Measurements from ENCODE around the gene SH3RF3. TPM values are rescaled to one million over a fixed set of nuclear protein-coding genes. Genes with fewer than 3 reads are reported as not detected.

Gene SH3RF3
- total and polyA plus RNA-seq, 9 of the 15 experiments (the other 6 are each of a cell fraction or from before 2014, with no cell fraction given) = 0.02 TPM; not detected in 8

DNA sequence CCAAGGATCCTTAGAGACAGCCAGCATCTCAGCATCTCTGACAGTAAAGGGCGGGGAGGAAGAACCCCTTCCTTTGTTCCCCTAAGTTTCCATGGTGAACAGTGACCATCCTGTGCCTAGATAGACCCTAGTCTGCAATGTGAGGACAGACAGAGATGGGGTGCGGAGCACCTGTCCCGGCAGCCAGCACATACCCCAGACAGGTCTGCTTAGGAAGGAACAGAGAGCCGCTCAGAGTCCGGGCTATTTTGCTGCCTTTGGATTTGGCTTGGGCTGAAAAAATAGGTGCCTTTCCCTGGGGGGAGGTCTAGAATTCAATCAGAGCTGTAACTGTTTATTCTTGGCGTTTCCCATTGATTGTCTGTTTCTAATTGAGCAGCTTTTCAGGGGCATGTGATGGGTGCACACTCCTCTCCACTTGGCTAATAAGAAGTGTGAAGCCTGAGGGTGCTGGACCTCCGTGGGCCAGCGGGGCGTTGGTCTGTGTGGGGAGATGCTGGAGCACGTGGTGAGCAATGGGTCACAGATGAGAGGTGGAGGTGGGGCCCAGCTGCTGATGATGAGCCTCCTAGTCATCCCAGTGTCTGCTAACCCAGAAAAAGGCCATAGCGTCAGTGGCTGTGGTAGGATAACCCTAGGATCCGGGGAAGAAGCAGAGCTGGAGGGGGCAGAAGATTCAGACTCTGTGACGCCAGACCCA lies 247.9 kb downstream of the SH3RF3 start:
- POLR2A ChIA-PET = interaction anchor here (0.5 kb wide), 1 partner anchor 28 kb away, joined by 3 read pairs; no protein-coding TSS in a partner anchor
- TF ChIP-seq ZNF507 (tag; conservative IDR thresholded peaks at IDR 0.05) = no peak
- no peak for TF ChIP-seq MCM7 (IDR thresholded peaks at IDR 0.05)
- no peak for TF ChIP-seq HMBOX1 (IDR thresholded peaks at IDR 0.05)
- no peak for TF ChIP-seq RBFOX2 (IDR thresholded peaks at IDR 0.05; ENCODE audit: low read depth, low read length)
- no peak for TF ChIP-seq SMAD4 (CRISPR knock-in tag; conservative IDR thresholded peaks at IDR 0.05)
- TF ChIP-seq NR3C1 (CRISPR knock-in tag; IDR thresholded peaks at IDR 0.05) = no peak
- no peak for TF ChIP-seq KLF1 (tag; IDR thresholded peaks at IDR 0.05)
- TF ChIP-seq ZNF121 (CRISPR knock-in tag; conservative IDR thresholded peaks at IDR 0.05) = no peak
- TF ChIP-seq, protein P1, sequence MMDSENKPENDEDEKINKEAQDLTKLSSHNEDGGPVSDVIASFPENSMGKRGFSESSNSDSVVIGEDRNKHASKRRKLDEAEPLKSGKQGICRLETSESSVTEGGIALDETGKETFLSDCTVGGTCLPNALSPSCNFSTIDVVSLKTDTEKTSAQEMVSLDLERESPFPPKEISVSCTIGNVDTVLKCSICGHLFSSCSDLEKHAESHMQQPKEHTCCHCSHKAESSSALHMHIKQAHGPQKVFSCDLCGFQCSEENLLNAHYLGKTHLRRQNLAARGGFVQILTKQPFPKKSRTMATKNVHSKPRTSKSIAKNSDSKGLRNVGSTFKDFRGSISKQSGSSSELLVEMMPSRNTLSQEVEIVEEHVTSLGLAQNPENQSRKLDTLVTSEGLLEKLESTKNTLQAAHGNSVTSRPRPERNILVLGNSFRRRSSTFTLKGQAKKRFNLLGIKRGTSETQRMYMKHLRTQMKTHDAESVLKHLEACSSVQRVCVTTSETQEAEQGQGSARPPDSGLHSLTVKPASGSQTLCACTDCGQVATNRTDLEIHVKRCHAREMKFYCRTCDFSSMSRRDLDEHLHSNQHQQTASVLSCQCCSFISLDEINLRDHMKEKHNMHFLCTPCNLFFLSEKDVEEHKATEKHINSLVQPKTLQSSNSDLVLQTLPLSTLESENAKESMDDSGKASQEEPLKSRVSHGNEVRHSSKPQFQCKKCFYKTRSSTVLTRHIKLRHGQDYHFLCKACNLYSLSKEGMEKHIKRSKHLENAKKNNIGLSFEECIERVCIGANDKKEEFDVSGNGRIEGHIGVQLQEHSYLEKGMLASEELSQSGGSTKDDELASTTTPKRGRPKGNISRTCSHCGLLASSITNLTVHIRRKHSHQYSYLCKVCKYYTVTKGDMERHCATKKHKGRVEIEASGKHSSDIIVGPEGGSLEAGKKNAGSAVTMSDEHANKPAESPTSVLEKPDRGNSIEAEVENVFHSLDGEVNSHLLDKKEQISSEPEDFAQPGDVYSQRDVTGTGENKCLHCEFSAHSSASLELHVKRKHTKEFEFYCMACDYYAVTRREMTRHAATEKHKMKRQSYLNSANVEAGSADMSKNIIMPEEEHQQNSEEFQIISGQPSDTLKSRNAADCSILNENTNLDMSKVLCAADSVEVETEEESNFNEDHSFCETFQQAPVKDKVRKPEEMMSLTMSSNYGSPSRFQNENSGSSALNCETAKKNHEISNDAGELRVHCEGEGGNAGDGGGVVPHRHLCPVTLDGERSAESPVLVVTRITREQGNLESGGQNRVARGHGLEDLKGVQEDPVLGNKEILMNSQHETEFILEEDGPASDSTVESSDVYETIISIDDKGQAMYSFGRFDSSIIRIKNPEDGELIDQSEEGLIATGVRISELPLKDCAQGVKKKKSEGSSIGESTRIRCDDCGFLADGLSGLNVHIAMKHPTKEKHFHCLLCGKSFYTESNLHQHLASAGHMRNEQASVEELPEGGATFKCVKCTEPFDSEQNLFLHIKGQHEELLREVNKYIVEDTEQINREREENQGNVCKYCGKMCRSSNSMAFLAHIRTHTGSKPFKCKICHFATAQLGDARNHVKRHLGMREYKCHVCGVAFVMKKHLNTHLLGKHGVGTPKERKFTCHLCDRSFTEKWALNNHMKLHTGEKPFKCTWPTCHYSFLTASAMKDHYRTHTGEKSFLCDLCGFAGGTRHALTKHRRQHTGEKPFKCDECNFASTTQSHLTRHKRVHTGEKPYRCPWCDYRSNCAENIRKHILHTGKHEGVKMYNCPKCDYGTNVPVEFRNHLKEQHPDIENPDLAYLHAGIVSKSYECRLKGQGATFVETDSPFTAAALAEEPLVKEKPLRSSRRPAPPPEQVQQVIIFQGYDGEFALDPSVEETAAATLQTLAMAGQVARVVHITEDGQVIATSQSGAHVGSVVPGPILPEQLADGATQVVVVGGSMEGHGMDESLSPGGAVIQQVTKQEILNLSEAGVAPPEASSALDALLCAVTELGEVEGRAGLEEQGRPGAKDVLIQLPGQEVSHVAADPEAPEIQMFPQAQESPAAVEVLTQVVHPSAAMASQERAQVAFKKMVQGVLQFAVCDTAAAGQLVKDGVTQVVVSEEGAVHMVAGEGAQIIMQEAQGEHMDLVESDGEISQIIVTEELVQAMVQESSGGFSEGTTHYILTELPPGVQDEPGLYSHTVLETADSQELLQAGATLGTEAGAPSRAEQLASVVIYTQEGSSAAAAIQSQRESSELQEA (IDR thresholded peaks at IDR 0.05; ENCODE audit: low read depth) = no peak
- no peak for TF ChIP-seq ETV5 (CRISPR knock-in tag; IDR thresholded peaks at IDR 0.05; ENCODE audit: low read depth)
- TF ChIP-seq ETS1 (conservative IDR thresholded peaks at IDR 0.05; ENCODE audit: control insufficient read depth, low read depth, low read length) = no peak

More for the DNA sequence above, 247.9 kb downstream of the SH3RF3 start:
- no peak for ATAC-seq
- Histone ChIP-seq H3K9ac (ENCODE audit: insufficient read depth in 1 of 2, low read depth in 2 of 2, low read length in 2 of 2) (no peak overlapping the region), H3K4me1 (replicated peaks in 1 of 2; ENCODE audit: control insufficient read depth in 2 of 2, insufficient read depth in 2 of 2, low read length in 2 of 2) (no peaks in the 10 kb centered on the region), H3K27me3 (ENCODE audit: control insufficient read depth in 2 of 2, insufficient read depth in 2 of 2, low read length in 2 of 2) (peaks cover 6 to 65% of the 10 kb centered on the region in 2 experiments; a peak in 4 of 5 replicates), H3K36me3 (ENCODE audit: control insufficient read depth, insufficient read depth, low read length) (no peaks in the 10 kb centered on the region), H3K4me3 (no peak overlapping the region), H4K20me1 (replicated peaks; ENCODE audit: control insufficient read depth, insufficient read depth, low read length) (0 out of 2 replicates have a peak, but pooled peaks cover 10% of the 10 kb centered on the region), H3K9me3 (replicated peaks; ENCODE audit: control insufficient read depth, insufficient read depth, low read depth, low read length) (no peaks in the 10 kb centered on the region), H3K9me1 (ENCODE audit: control insufficient read depth, insufficient read depth, low read length) (no peaks in the 10 kb centered on the region), H3K27ac (ENCODE audit: extremely low read depth, low read depth, low read length) (no peak overlapping the region), H2AFZ (ENCODE audit: low read depth, low read length) (no peak overlapping the region), H3K79me2 (ENCODE audit: control insufficient read depth, insufficient read depth, low read length) (no peaks in the 10 kb centered on the region), H3K4me2 (ENCODE audit: insufficient read depth, low read length) (no peak overlapping the region)
- in situ Hi-C loops (cut with MboI) = no loop called here
- BruUV-seq (replicated peaks) = no TSS peak
- no peak for FAIRE-seq
- DNase-seq (ENCODE audit: extremely low read depth in 1 of 4, low spot score in 3 of 4) = no peak
- intact Hi-C loops (cut with micrococcal nuclease) = no loop called here
- WGBS (ENCODE audit: insufficient coverage, low coverage, missing lambda C conversion rate) = under 1% methylated on average over 13 of the region's 13 CpGs
- CTCF ChIA-PET (ENCODE audit: low intra/inter-chr PET ratio) = no interaction called here
